ENCODE data around the gene GNG7.

- TF ChIP-seq CTCF (IDR thresholded peaks at IDR 0.05), result no peak
- no peak for TF ChIP-seq POLR2A (IDR thresholded peaks at IDR 0.05)
Measured at GRCh38 chr19:2547721-2548120, 154.8 kb downstream of the GNG7 start.

Measured in testis (tissue), 2 donors.